Frontal cortex (tissue), 4 donors: ENCODE measurements around the gene AP5B1. TPM values are rescaled to one million over a fixed set of nuclear protein-coding genes. Genes with fewer than 3 reads are reported as not detected.
"Not testable (repeated sequence)": the region's sequence is repeated elsewhere in the genome, so short reads cannot be mapped to it uniquely, and the experiment has no call there.

ENCODE experiments used
- DNase-seq, 2 donors: peaks; one replicate each; pipeline ENCODE4 v3.0.0; 2012; ENCODE audit warnings: low spot score in 2 of 2
- FAIRE-seq: peaks from 2 replicates; lab custom pipeline; 2012; peaks lifted over from hg19 to GRCh38; lab: Jason Lieb, UNC
- total RNA-seq: library from RNA; depleted of rRNA; stranded (reverse); fragments of >200 nt; gene quantifications from one replicate; pipeline ENCODE4 v1.2.3, GENCODE V29; 2014
- donor health status: control.
- donor health status: control.
- donor health status: control.

The AP5B1 gene
- total RNA-seq, 1 donor from 2014 or later: 4.1 TPM

DNA sequence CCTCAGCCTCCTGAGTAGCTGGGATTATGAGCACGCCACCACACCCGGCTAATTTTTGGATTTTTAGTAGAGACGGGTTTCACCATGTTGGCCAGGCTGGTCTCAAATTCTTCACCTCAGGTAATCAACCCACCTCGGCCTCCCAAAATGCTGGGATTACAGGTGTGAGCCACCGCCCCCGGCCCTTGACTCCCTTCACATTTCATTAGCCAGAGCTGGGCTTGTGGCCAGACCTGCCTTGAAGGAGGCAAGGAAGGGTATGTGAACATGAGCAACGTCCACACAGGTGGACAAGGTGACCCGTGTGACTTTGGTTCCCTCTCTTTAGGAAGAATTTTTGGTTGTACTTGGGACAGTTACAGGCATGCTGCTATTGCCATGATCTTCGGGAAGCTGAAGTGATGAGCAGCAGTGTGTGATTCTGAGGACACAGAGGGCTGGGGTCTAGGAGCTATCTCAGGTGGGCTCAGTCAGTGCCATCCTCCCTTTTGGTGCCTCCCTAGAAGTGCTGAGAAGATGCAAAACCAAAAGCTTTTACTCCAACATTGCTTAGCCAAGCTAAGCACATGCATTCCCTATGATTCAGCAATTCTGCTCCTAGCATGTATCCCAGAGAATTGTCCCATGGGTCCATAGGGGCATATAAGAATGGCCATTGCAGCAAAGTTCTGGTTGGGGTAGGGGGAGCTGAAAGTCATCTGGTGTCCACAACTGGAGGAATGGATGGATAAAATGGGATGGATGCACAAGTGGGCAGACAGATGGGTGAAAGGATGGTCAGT is 6.1 kb downstream of the AP5B1 start:
- DNase-seq (no peak), FAIRE-seq (no peak)

DNA sequence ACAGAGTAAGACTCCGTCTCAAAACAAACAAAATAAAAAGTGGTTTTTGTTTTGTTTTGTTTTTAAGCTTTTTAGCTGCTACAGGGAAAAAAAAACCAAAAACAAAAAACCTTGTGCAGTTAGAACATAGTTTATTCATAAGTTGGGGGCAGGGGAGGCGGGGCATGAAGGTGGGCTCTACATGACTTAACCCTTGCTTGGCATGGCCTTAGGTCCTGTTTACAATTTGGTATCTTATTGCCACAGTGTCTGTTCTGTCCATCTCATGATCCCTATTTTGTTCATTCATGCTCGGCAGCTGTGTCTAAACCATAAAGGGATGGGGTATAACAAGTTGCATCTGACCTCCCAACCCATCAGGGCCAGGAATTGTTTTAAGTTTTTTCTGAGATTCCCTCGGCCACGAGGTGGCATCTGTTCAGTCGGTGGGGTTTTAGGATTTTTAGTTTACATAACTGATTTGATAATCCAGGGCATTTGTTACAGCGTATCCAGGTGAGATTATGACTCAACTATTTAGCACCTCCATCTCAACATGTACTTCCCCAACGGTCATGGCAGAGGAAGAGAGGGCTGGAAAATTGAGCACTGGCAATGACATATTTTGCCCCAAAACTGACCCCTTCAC is 6.9 kb downstream of the AP5B1 start:
- FAIRE-seq: no peak
- DNase-seq: peak in 1 of 2 donors; percentile 25

DNA sequence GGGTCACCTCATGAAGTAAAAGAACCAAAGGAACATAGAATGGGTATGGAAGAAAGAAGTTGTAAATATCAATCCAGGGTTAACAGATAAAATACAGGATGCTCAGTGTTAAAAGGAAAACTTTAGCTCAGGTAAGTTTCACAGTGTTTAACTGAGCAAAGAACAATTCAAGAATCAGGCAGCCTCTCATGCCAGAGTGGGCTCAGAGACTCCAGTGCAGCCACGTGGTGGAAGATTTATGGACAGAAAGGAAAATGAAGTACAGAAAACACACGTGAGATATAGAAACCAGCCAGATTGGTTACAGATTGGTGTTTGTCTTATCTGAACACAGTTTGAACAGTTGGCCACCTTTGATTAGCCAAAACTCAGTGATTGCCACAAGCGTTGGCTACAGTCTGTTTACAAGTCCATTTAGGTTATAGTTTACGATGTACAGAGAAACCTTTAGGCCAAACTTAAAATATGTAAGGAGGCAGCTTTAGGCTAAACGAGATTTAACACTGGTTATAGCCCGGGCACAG is 9.1 kb downstream of the AP5B1 start:
- DNase-seq (no peak), FAIRE-seq (no peak)

DNA sequence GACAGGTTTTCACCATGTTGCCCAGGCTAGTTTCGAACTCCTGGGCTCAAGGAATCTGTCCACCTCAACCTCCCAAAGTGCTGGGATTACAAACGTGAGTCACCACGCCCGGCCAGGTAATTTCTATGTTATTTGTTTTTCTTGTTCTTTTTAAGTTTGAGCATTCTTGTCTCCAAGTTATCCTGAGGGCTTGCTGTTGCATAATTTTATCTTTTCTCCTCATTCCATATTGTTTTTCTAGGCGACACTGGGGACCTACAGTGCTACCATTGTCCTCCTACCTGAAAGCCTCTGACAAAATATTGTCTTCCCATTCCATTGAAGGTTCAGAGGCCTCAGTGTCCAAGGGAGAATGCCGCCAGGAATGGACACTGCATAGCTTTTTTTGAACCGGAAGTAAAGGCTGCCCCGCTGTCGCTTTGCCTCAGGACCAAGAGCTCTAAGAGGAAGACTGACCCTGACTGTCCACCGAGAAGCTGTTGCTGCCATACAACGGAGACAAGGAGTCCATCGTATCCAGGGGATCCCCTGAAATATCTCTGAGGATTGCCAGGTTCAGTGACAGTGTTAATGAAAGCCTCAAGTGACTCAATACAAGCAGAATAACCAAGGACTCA is 9.7 kb downstream of the AP5B1 start:
- FAIRE-seq (no peak), DNase-seq (no peak)

DNA sequence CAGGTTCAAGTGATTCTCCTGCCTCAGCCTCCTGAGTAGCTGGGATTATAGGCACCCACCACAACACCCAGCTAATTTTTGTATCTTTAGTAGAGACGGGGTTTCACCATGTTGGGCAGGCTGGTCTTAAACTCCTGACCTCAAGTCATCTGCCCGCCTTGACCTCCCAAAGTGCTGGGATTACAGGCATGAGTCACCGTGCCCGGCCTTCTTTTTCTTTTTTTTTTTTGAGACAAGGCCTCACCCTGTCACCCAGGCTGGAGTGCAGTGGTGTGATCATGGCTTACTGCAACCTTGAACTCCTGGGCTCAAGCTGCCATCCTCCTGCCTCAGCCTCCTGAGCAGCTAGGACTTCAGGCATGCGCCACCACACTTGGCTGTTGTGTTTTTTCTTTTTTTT is 13.0 kb downstream of the AP5B1 start:
- DNase-seq, FAIRE-seq: not testable (repeated sequence)

DNA sequence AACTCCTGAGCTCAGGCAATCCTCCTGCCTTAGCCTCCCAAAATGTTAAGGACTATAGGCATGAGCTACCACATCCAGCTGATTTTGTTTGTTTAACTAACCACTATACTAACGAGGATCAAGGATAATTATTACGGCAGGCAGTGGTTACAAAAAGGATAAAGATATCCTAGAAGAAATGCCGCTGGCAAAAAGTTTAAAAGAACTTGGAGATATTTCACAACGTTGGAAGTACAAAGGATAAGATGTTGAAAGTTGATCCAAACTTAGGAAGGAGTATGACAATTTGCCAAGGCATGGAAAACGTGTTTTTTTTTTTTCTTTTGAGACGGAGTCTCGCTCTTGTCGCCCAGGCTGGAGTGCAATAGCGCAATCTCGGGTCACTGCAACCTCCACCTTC is 13.4 kb downstream of the AP5B1 start:
- DNase-seq (no peak), FAIRE-seq (no peak)

DNA sequence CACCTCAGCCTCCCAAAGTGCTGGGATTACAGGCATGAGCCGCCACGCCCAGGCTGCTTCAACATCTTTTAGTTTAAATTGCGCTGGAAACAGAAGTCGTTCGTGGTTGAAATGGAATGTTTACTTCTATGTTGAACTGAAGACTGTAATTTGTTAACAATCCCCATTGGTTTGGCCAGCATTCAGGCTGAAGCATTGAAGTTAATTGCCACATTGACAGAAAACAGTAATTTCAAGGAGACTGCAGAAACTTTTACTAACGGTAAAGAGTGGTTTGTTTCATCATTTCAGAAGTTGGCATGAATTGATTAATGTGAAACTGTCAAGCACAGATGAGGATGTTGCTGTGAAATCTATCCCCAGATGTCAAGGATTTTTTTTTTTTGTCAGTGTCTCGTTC is 14.2 kb downstream of the AP5B1 start:
- FAIRE-seq (no peak), DNase-seq (no peak)

DNA sequence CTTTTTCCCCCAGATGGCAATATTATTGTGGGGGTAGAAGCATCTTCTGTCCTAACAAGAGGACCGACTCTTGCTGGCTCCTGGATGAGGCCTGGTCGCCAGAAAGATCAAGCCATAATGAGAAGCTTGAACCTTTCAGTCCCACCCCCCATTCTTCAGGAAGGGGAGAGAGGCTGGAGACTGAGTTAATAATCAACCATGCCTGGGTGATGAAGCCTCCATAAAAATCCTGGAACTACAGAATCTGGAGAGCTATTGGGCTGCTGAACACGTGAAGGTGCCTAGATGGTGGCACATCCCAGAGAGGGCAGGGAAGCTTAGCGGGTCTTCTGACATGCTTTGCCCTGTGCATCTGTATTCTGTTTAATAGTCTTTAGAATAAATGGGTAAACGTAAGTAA is 16.3 kb downstream of the AP5B1 start:
- no peak for DNase-seq
- no peak for FAIRE-seq

DNA sequence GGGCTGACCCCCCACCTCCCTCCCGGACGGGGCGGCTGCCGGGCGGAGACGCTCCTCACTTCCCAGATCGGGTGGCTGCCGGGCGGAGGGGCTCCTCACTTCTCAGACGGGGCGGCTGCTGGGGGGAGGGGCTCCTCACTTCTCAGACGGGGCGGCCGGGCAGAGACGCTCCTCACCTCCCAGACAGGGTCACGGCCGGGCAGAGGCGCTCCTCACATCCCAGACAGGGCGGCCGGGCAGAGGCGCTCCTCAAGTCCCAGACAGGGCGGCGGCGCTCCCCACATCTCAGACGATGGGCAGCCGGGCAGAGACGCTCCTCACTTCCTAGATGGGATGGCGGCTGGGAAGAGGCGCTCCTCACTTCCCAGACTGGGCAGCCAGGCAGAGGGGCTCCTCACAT is 18.0 kb downstream of the AP5B1 start:
- not testable (repeated sequence) for FAIRE-seq, DNase-seq

DNA sequence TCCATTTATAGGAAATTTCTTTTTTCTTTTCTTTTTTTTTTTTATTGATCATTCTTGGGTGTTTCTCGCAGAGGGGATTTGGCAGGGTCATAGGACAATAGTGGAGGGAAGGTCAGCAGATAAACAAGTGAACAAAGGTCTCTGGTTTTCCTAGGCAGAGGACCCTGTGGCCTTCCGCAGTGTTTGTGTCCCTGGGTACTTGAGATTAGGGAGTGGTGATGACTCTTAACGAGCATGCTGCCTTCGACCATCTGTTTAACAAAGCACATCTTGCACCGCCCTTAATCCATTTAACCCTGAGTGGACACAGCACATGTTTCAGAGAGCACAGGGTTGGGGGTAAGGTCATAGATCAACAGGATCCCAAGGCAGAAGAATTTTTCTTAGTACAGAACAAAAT is 18.6 kb downstream of the AP5B1 start:
- not testable (repeated sequence) for DNase-seq, FAIRE-seq

DNA sequence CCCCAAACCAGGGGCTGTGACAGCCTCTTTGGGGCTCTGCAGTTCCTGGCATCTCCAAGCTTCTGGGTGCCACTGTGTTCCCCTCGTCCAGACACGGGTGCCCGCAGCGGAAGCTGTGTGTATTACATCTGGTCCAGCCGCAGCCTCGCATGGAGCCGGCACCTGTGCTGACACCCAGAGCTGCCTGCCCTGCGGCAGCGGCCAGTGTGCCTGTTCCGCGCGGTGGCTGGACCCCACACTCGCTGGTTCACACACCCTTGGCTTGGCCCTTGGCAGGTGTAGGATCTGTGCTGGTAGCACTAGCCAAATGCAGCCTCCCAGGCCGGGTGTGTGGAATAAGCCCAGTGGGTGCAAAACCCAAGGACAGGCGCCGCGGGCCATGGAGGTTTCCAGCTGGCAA is 35.7 kb downstream of the AP5B1 start:
- FAIRE-seq (no peak), DNase-seq (no peak)

DNA sequence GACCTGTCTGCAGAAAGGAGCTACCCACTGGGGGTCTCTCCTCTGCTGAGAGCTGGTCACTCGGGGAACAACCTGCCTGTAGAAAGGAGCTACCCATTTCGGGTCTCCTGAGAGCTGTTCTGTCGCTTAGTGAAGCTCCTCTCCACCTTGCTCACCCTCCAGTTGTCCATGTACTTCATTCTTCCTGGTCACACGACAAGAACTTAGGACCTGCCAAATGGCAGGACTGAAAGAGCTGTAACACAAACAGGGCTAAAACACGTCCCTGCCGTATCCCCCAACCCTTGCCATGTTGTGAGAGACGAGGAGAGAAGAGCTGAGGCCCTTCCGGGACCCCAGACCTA is 36.1 kb downstream of the AP5B1 start:
- no peak for FAIRE-seq
- no peak for DNase-seq

DNA sequence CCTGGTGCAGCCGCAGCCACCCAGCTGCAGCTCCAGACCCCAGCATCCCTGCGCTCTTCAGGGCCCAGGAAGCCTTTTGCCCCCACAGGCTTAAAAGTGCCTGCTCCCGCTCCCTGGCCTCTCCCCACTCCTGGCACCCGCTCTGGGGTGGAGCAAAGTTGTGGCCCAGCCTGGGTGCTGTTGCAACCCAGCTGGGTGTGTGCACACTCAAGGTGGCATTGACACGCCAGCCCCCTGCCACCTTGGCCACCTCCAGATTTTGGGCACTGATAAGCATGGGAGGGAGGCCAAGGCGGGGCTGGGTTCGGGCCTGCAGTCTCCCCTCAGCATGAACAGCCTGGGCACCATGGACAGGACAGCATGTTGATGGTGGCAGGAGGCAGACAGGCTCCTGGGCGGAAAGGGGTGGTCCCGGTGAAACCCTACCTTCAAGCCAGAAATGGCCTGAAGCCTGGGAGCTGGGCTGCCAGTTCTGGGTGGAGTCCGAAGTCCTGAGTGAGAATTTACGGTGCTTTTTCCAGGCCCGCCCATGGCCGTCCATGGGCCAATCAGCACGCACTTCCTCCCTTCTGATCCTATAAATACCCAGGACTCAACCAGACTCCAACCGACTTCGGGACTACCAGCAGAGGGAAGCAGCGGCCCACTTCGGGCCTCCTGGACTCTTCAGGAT is 36.6 kb downstream of the AP5B1 start:
- FAIRE-seq (no peak), DNase-seq (no peak)

DNA sequence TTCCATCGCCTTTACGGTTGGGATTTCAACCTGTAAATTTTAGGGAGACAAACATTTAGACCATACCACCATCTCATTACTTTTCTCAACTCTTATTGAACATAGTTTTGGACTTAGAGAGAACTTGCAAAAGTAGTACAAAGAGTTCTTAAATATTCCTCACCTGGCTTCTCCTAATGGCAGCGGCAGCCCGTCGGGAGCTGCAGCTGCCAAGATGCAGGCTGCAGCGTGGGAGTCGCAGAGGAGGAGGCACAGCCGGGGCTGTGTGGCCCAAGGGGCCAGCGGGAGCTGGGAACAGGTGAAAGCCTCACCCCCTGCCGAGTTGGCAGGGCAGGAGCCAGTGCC is 37.1 kb downstream of the AP5B1 start:
- DNase-seq (no peak), FAIRE-seq (no peak)

DNA sequence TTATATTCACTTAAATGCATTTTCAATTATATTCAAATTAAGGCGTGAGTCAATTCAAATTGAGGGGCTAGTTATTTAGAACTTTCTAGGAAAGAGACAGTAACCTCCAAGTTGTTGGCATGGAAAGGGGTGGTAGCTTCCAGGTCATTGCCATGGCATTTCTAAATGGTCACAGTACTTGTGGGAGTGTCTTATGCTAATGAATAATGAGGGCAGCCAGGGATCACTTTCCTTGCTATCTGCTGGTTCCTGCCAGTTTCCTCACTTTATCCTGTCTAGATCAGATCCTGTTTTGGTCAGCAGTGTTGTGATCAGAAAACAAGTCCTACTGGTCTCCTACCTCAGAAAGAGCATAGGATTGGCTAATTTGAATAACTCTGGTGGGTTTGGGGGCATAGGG is 38.4 kb downstream of the AP5B1 start:
- DNase-seq: no peak
- no peak for FAIRE-seq

DNA sequence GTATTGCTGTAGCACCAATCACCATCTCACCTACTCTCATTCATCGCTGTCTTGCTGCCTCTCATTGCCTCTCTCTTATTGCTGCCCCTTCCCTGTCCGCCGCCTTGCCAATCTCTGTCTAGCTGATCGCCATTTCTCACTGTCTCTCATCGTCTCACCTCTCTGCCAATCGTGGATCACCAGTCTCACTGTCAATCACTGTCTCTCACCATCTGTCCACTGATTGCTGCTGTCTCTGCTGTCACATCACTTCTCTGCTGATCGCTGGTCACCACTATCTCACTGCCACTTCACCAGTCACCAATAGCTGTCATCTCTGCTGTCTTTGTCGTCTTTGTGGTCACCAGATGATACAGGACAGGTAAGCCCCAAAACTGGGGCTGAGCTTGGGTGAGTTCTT is 39.6 kb downstream of the AP5B1 start:
- no peak for FAIRE-seq

DNA sequence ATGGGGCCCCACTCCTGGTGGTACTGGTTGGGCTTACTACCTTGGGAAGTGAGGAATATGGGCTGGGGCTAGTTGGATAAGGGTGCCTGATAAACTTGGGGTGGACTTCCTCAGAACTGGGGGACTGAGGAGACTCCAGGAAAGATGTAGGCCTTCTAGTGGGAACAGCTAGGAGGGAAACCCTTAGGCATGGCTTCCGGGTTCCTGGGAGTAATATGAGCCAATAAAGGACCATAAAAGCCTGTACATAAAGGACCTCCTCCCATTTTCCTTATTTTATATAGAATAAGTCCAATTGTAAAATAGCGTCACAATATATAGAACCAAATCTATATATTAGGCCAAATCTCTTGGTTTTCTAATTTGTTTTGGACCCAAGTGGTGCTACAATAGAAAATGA is 41.8 kb downstream of the AP5B1 start:
- FAIRE-seq (no peak), DNase-seq (no peak)

More for the DNA sequence above, 39.6 kb downstream of the AP5B1 start:
- no peak for DNase-seq

DNA sequence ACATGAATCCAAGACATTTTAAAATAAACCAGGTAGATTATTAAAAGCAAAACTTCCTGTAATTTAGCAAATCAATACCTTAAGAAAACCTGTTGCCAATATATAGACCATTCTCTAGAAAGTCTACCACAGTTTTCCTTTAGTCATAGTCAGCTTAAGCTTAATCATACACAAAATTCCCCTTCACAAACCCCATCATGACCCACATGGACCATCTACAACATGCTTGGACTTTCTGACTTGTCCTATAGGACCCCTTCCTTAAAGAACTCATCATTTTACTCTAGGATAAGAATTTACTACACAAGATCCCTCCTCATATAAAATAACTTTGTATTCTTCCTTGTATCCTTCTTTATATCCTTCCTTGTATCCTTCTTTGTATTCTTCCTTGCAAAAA is 44.0 kb downstream of the AP5B1 start:
- no peak for FAIRE-seq

DNA sequence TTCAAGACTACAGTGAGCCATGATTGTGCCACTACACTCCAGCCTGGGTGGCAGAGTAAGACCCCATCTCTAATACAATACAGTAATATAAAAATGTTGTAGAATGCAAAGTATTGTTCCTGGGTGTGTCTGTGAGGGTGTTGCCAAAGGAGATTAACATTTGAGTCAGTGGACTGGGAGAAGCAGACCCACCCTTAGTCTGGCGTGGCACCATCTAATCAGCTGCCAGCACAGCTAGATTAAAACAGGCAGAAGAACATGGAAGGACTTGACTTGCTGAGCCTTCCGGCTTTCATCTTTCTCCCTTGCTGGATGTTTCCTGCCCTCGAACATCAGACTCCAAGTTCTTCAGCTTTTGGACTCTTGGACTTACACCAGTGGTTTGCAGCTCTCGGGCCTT is 45.7 kb downstream of the AP5B1 start:
- not testable (repeated sequence) for FAIRE-seq, DNase-seq

More for the DNA sequence above, 44.0 kb downstream of the AP5B1 start:
- no peak for DNase-seq

DNA sequence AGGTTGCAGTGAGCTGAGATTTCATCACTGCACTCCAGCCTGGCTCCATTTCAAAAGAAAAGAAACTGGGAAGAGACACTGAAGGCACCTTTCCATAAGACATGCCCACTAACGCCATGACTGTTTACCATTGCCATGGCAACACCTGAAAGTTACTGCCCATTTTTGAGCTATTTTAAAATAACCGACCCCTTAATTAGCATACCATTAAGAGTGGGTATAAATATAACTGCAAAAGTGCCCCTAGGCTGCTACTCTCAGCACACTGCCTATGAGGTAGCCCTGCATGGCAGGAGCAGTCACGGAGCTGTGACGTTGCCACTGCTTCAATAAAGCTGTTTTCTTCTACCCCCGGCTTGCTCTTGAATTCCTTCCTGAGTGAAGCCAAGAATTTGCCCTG is 50.3 kb downstream of the AP5B1 start:
- DNase-seq: no peak
- no peak for FAIRE-seq

DNA sequence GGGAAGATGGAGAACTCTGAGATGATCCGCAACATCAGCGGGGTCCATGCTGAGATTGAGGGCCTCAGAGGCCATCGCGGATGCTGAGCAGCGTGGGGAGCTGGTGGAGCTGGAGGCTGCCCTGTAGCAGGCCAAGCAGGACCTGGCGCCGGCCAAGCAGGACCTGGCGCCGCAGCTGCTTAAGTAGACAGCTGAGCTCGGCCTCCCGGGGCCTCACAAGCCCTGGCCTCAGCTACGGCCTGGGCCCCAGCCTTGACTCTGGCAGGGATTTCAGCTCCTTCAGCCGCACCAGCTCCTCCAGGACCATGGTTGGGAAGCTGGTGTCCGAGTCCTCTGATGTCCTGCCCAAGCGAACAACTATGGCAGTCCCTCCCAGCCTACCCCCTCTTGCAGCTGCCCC is 52.9 kb downstream of the AP5B1 start:
- FAIRE-seq (no peak), DNase-seq (no peak)
